Ectodermal cell (in vitro differentiated cells): ENCODE data around the gene ELMO1.

ENCODE experiments used
- H3K27ac ChIP-seq: 2 replicates; pipeline ENCODE4 v1.7.0; 2013; ENCODE audit warnings: mild to moderate bottlenecking, low read depth, low read length; ENCODE audit not compliant: insufficient read depth, poor library complexity, severe bottlenecking
- H3K27me3 ChIP-seq: 2 replicates; pipeline ENCODE4 v1.7.0; 2013; ENCODE audit warnings: mild to moderate bottlenecking, low read length; ENCODE audit not compliant: insufficient read depth, control insufficient read depth, poor library complexity, severe bottlenecking
- H3K36me3 ChIP-seq: one replicate; pipeline ENCODE4 v1.7.0; 2013; ENCODE audit warnings: low read length; ENCODE audit not compliant: control insufficient read depth, insufficient read depth
- H3K4me1 ChIP-seq: one replicate; pipeline ENCODE4 v1.7.0; 2013; ENCODE audit warnings: low read length; ENCODE audit not compliant: control insufficient read depth, insufficient read depth
- H3K4me3 ChIP-seq: 2 replicates; pipeline ENCODE4 v1.7.0; 2013; ENCODE audit warnings: low read depth, low read length, control low read depth; ENCODE audit not compliant: insufficient read depth
- H3K9me3 ChIP-seq: 2 replicates; pipeline ENCODE4 v1.7.0; 2013; ENCODE audit warnings: mild to moderate bottlenecking, low read length, moderate library complexity; ENCODE audit not compliant: control insufficient read depth
- WGBS, 2 experiments: methylation state at CpG; one replicate each; pipeline ENCODE4 v1.1.7; 2013; ENCODE audit warnings: missing lambda C conversion rate in 2 of 2; 5-methylcytosine and 5-hydroxymethylcytosine counted together

The ELMO1 gene

GRCh38 chr7:37009125-37009675 is 439.5 kb downstream of the ELMO1 start:
- no peak overlapping the region for H3K4me3 ChIP-seq
- H3K27ac ChIP-seq: no peak overlapping the region
- no peaks in the 10 kb centered on the region for H3K27me3 ChIP-seq
- 96 to 99% methylated on average over 4 of the region's 4 CpGs for WGBS, 2 experiments
- H3K9me3 ChIP-seq: no peaks in the 10 kb centered on the region
- no peaks in the 10 kb centered on the region for H3K4me1 ChIP-seq
- H3K36me3 ChIP-seq: no peaks in the 10 kb centered on the region

GRCh38 chr7:37007691-37008090 is 441.0 kb downstream of the ELMO1 start:
- Histone ChIP-seq H3K36me3 (no peaks in the 10 kb centered on the region), H3K27ac (no peak overlapping the region), H3K4me3 (no peak overlapping the region), H3K4me1 (no peaks in the 10 kb centered on the region), H3K27me3 (no peaks in the 10 kb centered on the region), H3K9me3 (no peaks in the 10 kb centered on the region)
- 81 to 85% methylated on average over 3 of the region's 3 CpGs for WGBS, 2 experiments

- Histone ChIP-seq H3K27ac (no peak overlapping the region), H3K27me3 (no peaks in the 10 kb centered on the region), H3K36me3 (no peaks in the 10 kb centered on the region), H3K9me3 (no peaks in the 10 kb centered on the region), H3K4me3 (no peak overlapping the region), H3K4me1 (no peaks in the 10 kb centered on the region)
- 87 to 88% methylated on average over 4 of the region's 4 CpGs for WGBS, 2 experiments
These were observed 441.4 kb downstream of the ELMO1 start for GRCh38 chr7:37007268-37007667.

- no peaks in the 10 kb centered on the region for H3K36me3 ChIP-seq
- H3K9me3 ChIP-seq: no peaks in the 10 kb centered on the region
- no peaks in the 10 kb centered on the region for H3K4me1 ChIP-seq
- H3K27me3 ChIP-seq: no peaks in the 10 kb centered on the region
- no peak overlapping the region for H3K4me3 ChIP-seq
- H3K27ac ChIP-seq: no peak overlapping the region
- WGBS, 2 experiments: 100% methylated on average over 2 of the region's 2 CpGs
These were observed 441.9 kb downstream of the ELMO1 start for GRCh38 chr7:37006764-37007163.

GRCh38 chr7:37000511-37000910 is 448.2 kb downstream of the ELMO1 start:
- Histone ChIP-seq H3K4me1 (no peaks in the 10 kb centered on the region), H3K4me3 (no peak overlapping the region), H3K9me3 (no peaks in the 10 kb centered on the region), H3K36me3 (no peaks in the 10 kb centered on the region), H3K27me3 (no peaks in the 10 kb centered on the region), H3K27ac (no peak overlapping the region)
- 94% methylated on average over 5 of the region's 5 CpGs for WGBS, 2 experiments

- H3K9me3 ChIP-seq: no peaks in the 10 kb centered on the region
- no peaks in the 10 kb centered on the region for H3K4me1 ChIP-seq
- H3K27ac ChIP-seq: no peak overlapping the region
- WGBS, 2 experiments: 92% methylated on average over 9 of the region's 9 CpGs
- no peak overlapping the region for H3K4me3 ChIP-seq
- no peaks in the 10 kb centered on the region for H3K27me3 ChIP-seq
- H3K36me3 ChIP-seq: no peaks in the 10 kb centered on the region
These were observed 448.8 kb downstream of the ELMO1 start for GRCh38 chr7:36999626-37000485.

GRCh38 chr7:36995776-36996175 is 452.9 kb downstream of the ELMO1 start:
- 82 to 85% methylated on average over 2 of the region's 2 CpGs for WGBS, 2 experiments
- Histone ChIP-seq H3K27ac (no peak overlapping the region), H3K4me3 (no peak overlapping the region), H3K27me3 (no peaks in the 10 kb centered on the region), H3K9me3 (no peaks in the 10 kb centered on the region), H3K4me1 (no peaks in the 10 kb centered on the region), H3K36me3 (no peaks in the 10 kb centered on the region)

- Histone ChIP-seq H3K4me1 (no peaks in the 10 kb centered on the region), H3K36me3 (no peaks in the 10 kb centered on the region), H3K27ac (no peak overlapping the region), H3K4me3 (no peak overlapping the region), H3K27me3 (no peaks in the 10 kb centered on the region), H3K9me3 (no peaks in the 10 kb centered on the region)
- 79 to 86% methylated on average over 1 of the region's 1 CpG for WGBS, 2 experiments
These were observed 454.1 kb downstream of the ELMO1 start for GRCh38 chr7:36994456-36995112.

GRCh38 chr7:36986948-36987724 is 461.5 kb downstream of the ELMO1 start:
- H3K27me3 ChIP-seq: no peaks in the 10 kb centered on the region
- H3K27ac ChIP-seq: peak overlapping the region; percentile 55
- 57 to 62% methylated on average over 14 of the region's 14 CpGs for WGBS, 2 experiments
- H3K36me3 ChIP-seq: no peaks in the 10 kb centered on the region
- no peaks in the 10 kb centered on the region for H3K9me3 ChIP-seq
- H3K4me1 ChIP-seq: peaks cover 15% of the 10 kb centered on the region
- no peak overlapping the region for H3K4me3 ChIP-seq

- Histone ChIP-seq H3K27me3 (no peaks in the 10 kb centered on the region), H3K4me1 (peaks cover 15% of the 10 kb centered on the region), H3K27ac (peak overlapping the region; percentile 55), H3K9me3 (no peaks in the 10 kb centered on the region), H3K36me3 (no peaks in the 10 kb centered on the region), H3K4me3 (no peak overlapping the region)
- 49 to 50% methylated on average over 5 of the region's 5 CpGs for WGBS, 2 experiments
These were observed 462.1 kb downstream of the ELMO1 start for GRCh38 chr7:36986511-36986933.
